H1 (cell line): Measurements from ENCODE around the gene NDRG2. TPM values are rescaled to one million over a fixed set of nuclear protein-coding genes. Genes with fewer than 3 reads are reported as not detected.
A peak's percentile ranks its signal among the peaks of the same experiment; 100 is the strongest.

Source experiments
- CTCF ChIA-PET: fragments of 300-600 bp; sonication (Branson Sonifier 250); formaldehyde crosslinking; loops from one replicate; lab custom pipeline; 2021; ENCODE audit not compliant: partially characterized antibody; lab: Charles Lee
- POLR2A ChIA-PET: fragments of 300-600 bp; sonication (Branson Sonifier 250); formaldehyde crosslinking; loops from one replicate; lab custom pipeline; 2021; ENCODE audit warnings: inconsistent platforms; ENCODE audit not compliant: partially characterized antibody; lab: Charles Lee
- DNase-seq, 2 experiments: peaks; one replicate each; pipeline versions ENCODE4 v3.0.0 to v3.0.0-alpha.2; 2010 to 2022; ENCODE audit warnings: low spot score in 2 of 2, low read depth in 1 of 2, mixed read lengths in 1 of 2
- FAIRE-seq: peaks from 2 replicates; lab custom pipeline; 2011; peaks lifted over from hg19 to GRCh38; lab: Jason Lieb, UNC
- H2AFZ ChIP-seq: 2 replicates; pipeline ENCODE4 v1.8.1; 2012; ENCODE audit warnings: low read length, inconsistent platforms
- H2AK5ac ChIP-seq: 2 replicates; pipeline ENCODE4 v1.6.1; 2013; ENCODE audit warnings: low read depth, low read length
- H2BK120ac ChIP-seq: replicated peaks from 2 replicates; pipeline ENCODE3; 2013; ENCODE audit warnings: low read depth, low read length, inconsistent platforms
- H2BK12ac ChIP-seq: 2 replicates; pipeline ENCODE4 v1.6.1; 2013; ENCODE audit warnings: low read depth, low read length
- H2BK15ac ChIP-seq: 2 replicates; pipeline ENCODE4 v1.6.1; 2013; ENCODE audit warnings: low read length
- H2BK20ac ChIP-seq: 2 replicates; pipeline ENCODE4 v1.6.1; 2013; ENCODE audit warnings: low read length
- H2BK5ac ChIP-seq: 2 replicates; pipeline ENCODE4 v1.6.1; 2013; ENCODE audit warnings: low read depth, low read length
- H3K14ac ChIP-seq: 2 replicates; pipeline ENCODE4 v1.6.1; 2013; ENCODE audit warnings: inconsistent platforms; ENCODE audit not compliant: insufficient read length
- H3K18ac ChIP-seq: 2 replicates; pipeline ENCODE4 v1.6.1; 2013; ENCODE audit warnings: low read length; ENCODE audit errors: extremely low read depth
- H3K23ac ChIP-seq: 2 replicates; pipeline ENCODE4 v1.6.1; 2013; ENCODE audit warnings: inconsistent platforms; ENCODE audit not compliant: insufficient read length
- H3K23me2 ChIP-seq: 2 replicates; pipeline ENCODE4 v1.6.1; 2013; ENCODE audit warnings: low read depth, low read length
- H3K27ac ChIP-seq: 2 replicates; pipeline ENCODE4 v1.6.1; 2011; ENCODE audit warnings: low read depth, low read length, inconsistent platforms
- H3K27me3 ChIP-seq, 4 experiments: replicated peaks in 1 of 4; 1 replicate in 1 of 4; 2 replicates in 3 of 4; pipeline versions ENCODE4 v1.6.1 to v1.8.1; 2011 to 2013; ENCODE audit warnings: low read length in 3 of 4, mild to moderate bottlenecking in 3 of 4, inconsistent platforms in 2 of 4, mixed read lengths in 2 of 4, moderate library complexity in 1 of 4; ENCODE audit not compliant: control insufficient read depth in 3 of 4, insufficient read depth in 3 of 4; ENCODE audit errors: extremely low read depth in 1 of 4
- H3K36me3 ChIP-seq, 4 experiments: 2 replicates each; pipeline versions ENCODE4 v1.6.1 to v1.8.1; 2011 to 2013; ENCODE audit warnings: mild to moderate bottlenecking in 4 of 4, low read length in 3 of 4, moderate library complexity in 2 of 4, control low read depth in 1 of 4, inconsistent platforms in 1 of 4; ENCODE audit not compliant: insufficient read depth in 4 of 4, control insufficient read depth in 2 of 4
- H3K4ac ChIP-seq: replicated peaks from 2 replicates; pipeline ENCODE3; 2013; ENCODE audit warnings: low read length, low read depth, mixed read lengths, inconsistent platforms; ENCODE audit not compliant: insufficient read length
- H3K4me1 ChIP-seq, 4 experiments: replicated peaks in 1 of 4; 1 replicate in 1 of 4; 2 replicates in 3 of 4; pipeline versions ENCODE4 v1.6.1 to v1.8.1; 2011 to 2013; ENCODE audit warnings: low read length in 3 of 4, inconsistent platforms in 2 of 4, mixed read lengths in 1 of 4; ENCODE audit not compliant: insufficient read depth in 4 of 4, control insufficient read depth in 3 of 4
- H3K4me2 ChIP-seq, 2 experiments: 2 replicates each; pipeline versions ENCODE4 v1.6.1 to v1.8.1; 2011 to 2013; ENCODE audit warnings: low read depth in 2 of 2, low read length in 2 of 2, control low read depth in 1 of 2, inconsistent platforms in 1 of 2, mild to moderate bottlenecking in 1 of 2; ENCODE audit not compliant: insufficient read depth in 1 of 2
- H3K4me3 ChIP-seq, 4 experiments: fragments of 200-600, 300-600 bp in 1 of 4; sonication (generic), shearing (Covaris generic), sonication (Bioruptor Twin) in 1 of 4; 2 replicates each; pipeline versions ENCODE4 v1.5.1 to v1.8.1; 2011 to 2016; ENCODE audit warnings: low read length in 4 of 4, low read depth in 3 of 4, control low read depth in 2 of 4, inconsistent platforms in 2 of 4, mild to moderate bottlenecking in 2 of 4, mixed read lengths in 1 of 4, moderate library complexity in 1 of 4; ENCODE audit not compliant: insufficient read depth in 2 of 4; ENCODE audit errors: extremely low read depth in 1 of 4
- H3K56ac ChIP-seq: replicated peaks from 2 replicates; pipeline ENCODE3; 2013; ENCODE audit warnings: low read depth, mild to moderate bottlenecking, mixed read lengths, low read length, inconsistent platforms; ENCODE audit not compliant: insufficient read length
- H3K79me1 ChIP-seq: 2 replicates; pipeline ENCODE4 v1.6.1; 2013; ENCODE audit warnings: low read depth, low read length, control low read depth
- H3K79me2 ChIP-seq, 2 experiments: 2 replicates each; pipeline versions ENCODE4 v1.6.1 to v1.8.1; 2012 to 2013; ENCODE audit warnings: low read length in 2 of 2, mild to moderate bottlenecking in 2 of 2, inconsistent platforms in 1 of 2; ENCODE audit not compliant: insufficient read depth in 2 of 2, control insufficient read depth in 1 of 2
- H3K9ac ChIP-seq, 4 experiments: replicated peaks in 1 of 4; 1 replicate in 1 of 4; 2 replicates in 3 of 4; pipeline versions ENCODE4 v1.6.1 to v1.8.1; 2011 to 2013; ENCODE audit warnings: low read depth in 3 of 4, low read length in 3 of 4, control low read depth in 2 of 4, mild to moderate bottlenecking in 2 of 4, moderate library complexity in 2 of 4, inconsistent platforms in 1 of 4; ENCODE audit errors: extremely low read depth in 1 of 4
- H3K9me3 ChIP-seq, 2 experiments: 2 replicates each; pipeline versions ENCODE4 v1.6.1 to v1.8.1; 2012 to 2013; ENCODE audit warnings: mild to moderate bottlenecking in 2 of 2, moderate library complexity in 2 of 2, control low read depth in 1 of 2, inconsistent platforms in 1 of 2, low read depth in 1 of 2, low read length in 1 of 2, mixed read lengths in 1 of 2; ENCODE audit not compliant: insufficient read depth in 2 of 2
- H4K20me1 ChIP-seq, 2 experiments: replicated peaks in 1 of 2; 2 replicates each; pipeline versions ENCODE3 to v1.8.1; 2011 to 2013; ENCODE audit warnings: inconsistent platforms in 2 of 2, low read length in 2 of 2, mild to moderate bottlenecking in 1 of 2; ENCODE audit not compliant: insufficient read depth in 2 of 2, control insufficient read depth in 1 of 2
- H4K5ac ChIP-seq: 2 replicates; pipeline ENCODE4 v1.6.1; 2013; ENCODE audit warnings: low read length, low read depth, mixed read lengths, inconsistent platforms; ENCODE audit not compliant: insufficient read length
- H4K8ac ChIP-seq: 2 replicates; pipeline ENCODE4 v1.8.0; 2013; ENCODE audit warnings: mild to moderate bottlenecking, moderate library complexity, low read length, inconsistent platforms; ENCODE audit not compliant: insufficient read depth; ENCODE audit errors: extremely low read depth
- H4K91ac ChIP-seq: replicated peaks from 2 replicates; pipeline ENCODE3; 2013; ENCODE audit warnings: low read length, mixed read lengths, inconsistent platforms; ENCODE audit not compliant: insufficient read length
- ATF2 ChIP-seq: IDR thresholded peaks from 2 replicates; pipeline ENCODE4 v1.6.1; 2012; ENCODE audit warnings: low read length, inconsistent platforms
- KDM1A ChIP-seq: fragments of 200-600, 300-600 bp; sonication (generic); IDR thresholded peaks from 2 replicates; pipeline ENCODE4 v1.7.1; 2016; ENCODE audit warnings: mild to moderate bottlenecking, low read length, borderline replicate concordance
- MAX ChIP-seq: IDR thresholded peaks from 2 replicates; pipeline ENCODE4 v1.6.1; 2012; ENCODE audit warnings: inconsistent platforms
- NRF1 ChIP-seq: IDR thresholded peaks from 2 replicates; pipeline ENCODE4 v1.6.1; 2011; ENCODE audit warnings: mild to moderate bottlenecking, low read depth, low read length, improper control_type of control experiment
- TCF12 ChIP-seq: IDR thresholded peaks from 2 replicates; pipeline ENCODE4 v1.6.1; 2011; ENCODE audit warnings: low read depth, mild to moderate bottlenecking, low read length
- WGBS, 2 experiments: shearing (Covaris generic) in 1 of 2; methylation state at CpG; one replicate each; pipeline versions ENCODE4 v1.1.6 to v1.1.7; 2013 to 2015; ENCODE audit warnings: low lambda C conversion rate in 2 of 2, mixed read lengths in 2 of 2, inconsistent platforms in 1 of 2, low coverage in 1 of 2, missing lambda C conversion rate in 1 of 2; ENCODE audit not compliant: insufficient replicate concordance in 2 of 2, insufficient coverage in 1 of 2, insufficient read length in 1 of 2; ENCODE audit errors: extremely low coverage in 1 of 2, missing lambda C conversion rate in 1 of 2; 5-methylcytosine and 5-hydroxymethylcytosine counted together
- polyA plus RNA-seq, 7 experiments: library from polyadenylated mRNA; depleted of rRNA in 3 of 7; stranded (reverse) in 5 of 7; unstranded in 2 of 7; fragments of >200 nt in 5 of 7; fragments of 200-250 nt in 2 of 7; gene quantifications; 1 replicate in 5 of 7; 2 replicates in 1 of 7; 4 replicates in 1 of 7; pipeline versions ENCODE4 v1.2.1 to v1.2.3, GENCODE V29; 2011 to 2013; ENCODE audit warnings: missing spikeins in 2 of 7, mixed read lengths in 2 of 7
- total RNA-seq: library from RNA; stranded (reverse); fragmentation: NEBNext Ultra II Directional; extraction: Animal tissue kit (Norgen Biotek cat#: 25700); gene quantifications from 2 replicates; pipeline ENCODE4 v1.2.1, GENCODE V29; 2021

The NDRG2 gene
- total and polyA plus RNA-seq, 2 of the 8 experiments (the other 6 are each of a cell fraction or from before 2014, with no cell fraction given) = 29.9 to 48.6 TPM

DNA sequence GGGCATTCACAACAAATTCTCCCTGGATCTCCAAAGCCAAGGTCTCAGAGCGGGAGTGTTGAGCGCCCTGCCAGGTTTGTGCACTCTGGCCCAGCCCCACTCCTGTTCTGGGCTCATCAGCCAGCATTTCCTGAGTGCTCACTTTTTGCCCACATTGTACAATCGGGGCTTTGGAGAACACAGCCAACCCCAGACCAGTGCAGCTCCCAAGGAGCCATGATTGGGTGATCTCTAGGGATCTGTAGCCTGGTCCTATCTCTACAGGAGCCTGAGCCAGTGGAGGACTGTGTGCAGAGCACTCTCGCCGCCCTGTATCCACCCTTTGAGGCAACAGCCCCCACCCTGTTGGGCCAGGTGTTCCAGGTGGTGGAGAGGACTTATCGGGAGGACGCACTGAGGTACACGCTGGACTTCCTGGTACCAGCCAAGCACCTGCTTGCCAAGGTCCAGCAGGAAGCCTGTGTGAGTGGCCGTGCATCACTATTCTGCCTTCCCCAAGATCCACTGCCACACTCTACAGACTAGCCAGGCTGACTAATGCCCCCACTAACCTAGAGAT, 48.0 kb upstream of the NDRG2 start:
- Histone ChIP-seq H2AFZ (no peak overlapping the region), H3K23me2 (peaks cover 25% of the 10 kb centered on the region; the same call in 1 of the 2 replicates), H3K9me3 (no peaks in the 10 kb centered on the region), H3K79me1 (no peaks in the 10 kb centered on the region; the same call in none of the 2 replicates), H3K4me3 (no peak overlapping the region), H3K27me3 (peaks cover 0 to 4% (median 0%) of the 10 kb centered on the region in 4 experiments; a peak in 2 of 7 replicates), H2BK12ac (no peak overlapping the region), H2BK20ac (no peak overlapping the region), H3K27ac (no peak overlapping the region), H3K9ac (no peak overlapping the region), H3K79me2 (peaks cover 0 to 13% of the 10 kb centered on the region in 2 experiments; a peak in 2 of 4 replicates), H3K4ac (no peak overlapping the region), H3K4me2 (peak overlapping the region in 1 of 2 experiments; percentile 94; a peak in 1 of 4 replicates), H2BK5ac (no peak overlapping the region), H4K8ac (no peak overlapping the region; the same call in 1 of the 2 replicates), H4K20me1 (peaks cover 2 to 5% of the 10 kb centered on the region in 2 experiments), H4K91ac (no peak overlapping the region), H3K4me1 (peaks cover 3 to 14% (median 7%) of the 10 kb centered on the region in 4 experiments), H3K56ac (no peak overlapping the region), H4K5ac (no peak overlapping the region), H3K23ac (no peak overlapping the region), H2BK120ac (no peak overlapping the region), H2BK15ac (no peak overlapping the region), H3K36me3 (peaks cover 29 to 41% (median 38%) of the 10 kb centered on the region in 4 experiments), H3K14ac (no peak overlapping the region), H3K18ac (no peak overlapping the region), H2AK5ac (no peak overlapping the region)
- TF ChIP-seq MAX = no peak
- TF ChIP-seq NRF1 = no peak
- no peak for TF ChIP-seq TCF12
- TF ChIP-seq KDM1A = no peak
- no peak for TF ChIP-seq ATF2
- ChIA-PET POLR2A (interaction anchor here (2.4 to 12.4 kb wide), 4 partner anchors 11 to 30 kb away, joined by 17 to 245 read pairs (median 106); partner anchors contain the start of genes TMEM253 and ZNF219), CTCF (interaction anchor here (1.1 to 6.6 kb wide), 14 partner anchors 9 to 215 kb away, joined by 3 to 110 read pairs (median 14); partner anchors contain the start of genes NDRG2 and TMEM253)
- FAIRE-seq (no peak), DNase-seq (no peak)
- WGBS, 2 experiments = 92% methylated on average over 9 of the region's 9 CpGs; no CpG with 5 or more reads in 1 of the 2 experiments
